T-helper 9 cell (primary cell): ENCODE results near the gene CEACAM16.
"Not testable (repeated sequence)": the region's sequence is repeated elsewhere in the genome, so short reads cannot be mapped to it uniquely, and the experiment has no call there.

Experiments
- DNase-seq: peaks from one replicate; pipeline ENCODE4 v3.0.0-alpha.2; 2020
- total RNA-seq, 2 donors: gene quantifications; one replicate each; lab custom pipeline; 2026; lab: John Stamatoyannopoulos, UW

CEACAM16 gene, protein sequence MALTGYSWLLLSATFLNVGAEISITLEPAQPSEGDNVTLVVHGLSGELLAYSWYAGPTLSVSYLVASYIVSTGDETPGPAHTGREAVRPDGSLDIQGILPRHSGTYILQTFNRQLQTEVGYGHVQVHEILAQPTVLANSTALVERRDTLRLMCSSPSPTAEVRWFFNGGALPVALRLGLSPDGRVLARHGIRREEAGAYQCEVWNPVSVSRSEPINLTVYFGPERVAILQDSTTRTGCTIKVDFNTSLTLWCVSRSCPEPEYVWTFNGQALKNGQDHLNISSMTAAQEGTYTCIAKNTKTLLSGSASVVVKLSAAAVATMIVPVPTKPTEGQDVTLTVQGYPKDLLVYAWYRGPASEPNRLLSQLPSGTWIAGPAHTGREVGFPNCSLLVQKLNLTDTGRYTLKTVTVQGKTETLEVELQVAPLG
- 0 reads per million in 2 donors for total RNA-seq

DNA sequence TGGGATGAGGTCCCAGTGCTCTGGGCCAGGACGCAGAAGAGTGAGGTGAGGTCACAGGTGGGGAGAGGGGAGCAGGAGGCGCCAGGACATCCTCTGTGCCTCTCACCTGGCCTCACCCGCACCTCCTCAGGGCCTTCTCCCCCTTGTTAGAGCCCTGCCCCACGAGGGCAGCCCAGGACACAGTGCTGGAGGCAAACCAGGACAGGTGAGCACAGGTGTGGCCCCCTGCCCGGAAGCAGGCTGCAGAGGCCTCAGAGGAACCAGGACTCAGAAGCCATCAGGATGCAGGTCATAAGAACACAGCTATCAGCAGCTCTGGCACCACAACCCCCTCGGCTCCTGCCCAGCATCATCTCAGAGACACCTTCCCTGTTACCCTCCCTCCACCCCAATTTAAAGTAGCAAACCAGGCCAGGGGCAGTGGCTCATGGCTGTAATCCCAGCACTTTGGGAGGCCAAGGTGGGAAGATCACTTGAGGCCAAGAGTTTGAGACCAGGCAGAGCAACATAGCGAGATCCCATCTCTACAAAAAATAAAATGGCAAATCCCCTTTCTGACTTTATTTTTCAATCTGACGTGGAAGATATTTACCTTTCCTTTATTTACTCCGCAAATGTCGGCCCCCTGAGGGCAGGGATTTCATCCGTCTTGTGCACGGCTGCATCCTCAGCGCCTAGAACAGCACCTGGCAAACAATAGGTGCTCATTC is at the start of gene CEACAM16:
Gene CEACAM16, plus strand, starts transcription at position 660 of the 710 bp plus-strand sequence. CDS start 2,306 bp downstream, outside the sequence.
- DNase-seq = no peak

DNA sequence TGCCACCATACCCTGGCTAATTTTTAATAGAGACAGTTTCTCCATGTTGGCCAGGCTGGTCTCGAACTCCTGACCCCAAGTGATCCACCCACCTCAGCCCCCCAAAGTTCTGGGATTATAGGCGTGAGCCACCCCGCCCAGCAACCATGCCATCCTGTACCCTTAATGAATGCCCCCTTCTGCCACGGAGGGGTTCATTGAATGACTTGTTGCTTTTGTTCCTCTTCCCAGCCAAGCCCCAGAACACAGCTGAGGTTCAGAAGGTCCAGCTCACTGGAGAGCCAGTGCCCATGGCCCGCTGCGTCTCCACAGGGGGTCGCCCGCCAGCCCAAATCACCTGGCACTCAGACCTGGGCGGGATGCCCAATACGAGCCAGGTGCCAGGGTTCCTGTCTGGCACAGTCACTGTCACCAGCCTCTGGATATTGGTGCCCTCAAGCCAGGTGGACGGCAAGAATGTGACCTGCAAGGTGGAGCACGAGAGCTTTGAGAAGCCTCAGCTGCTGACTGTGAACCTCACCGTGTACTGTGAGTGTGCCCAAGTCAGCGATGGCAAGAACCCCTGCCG is 49.3 kb upstream of the CEACAM16 start:
- no peak for DNase-seq

DNA sequence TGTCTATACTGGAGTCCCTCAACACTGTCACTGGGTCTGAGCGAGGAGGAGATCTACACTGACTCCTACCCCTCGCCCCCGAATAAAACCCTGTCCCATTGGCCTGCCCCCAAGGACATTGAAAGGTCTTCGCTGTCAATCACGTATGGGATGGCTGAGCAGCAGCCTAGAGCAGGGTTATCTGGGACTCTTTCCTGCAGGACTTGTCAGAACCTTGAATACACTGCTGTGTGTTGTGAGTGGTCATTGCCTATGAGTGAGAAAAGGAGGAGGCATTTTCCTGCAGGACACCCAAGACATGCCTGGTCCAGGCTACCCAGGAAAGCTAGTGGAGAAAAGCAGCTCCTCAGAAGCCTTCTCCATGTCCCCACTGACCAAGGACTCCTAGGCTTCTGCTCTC is 45.6 kb upstream of the CEACAM16 start:
- no peak for DNase-seq

DNA sequence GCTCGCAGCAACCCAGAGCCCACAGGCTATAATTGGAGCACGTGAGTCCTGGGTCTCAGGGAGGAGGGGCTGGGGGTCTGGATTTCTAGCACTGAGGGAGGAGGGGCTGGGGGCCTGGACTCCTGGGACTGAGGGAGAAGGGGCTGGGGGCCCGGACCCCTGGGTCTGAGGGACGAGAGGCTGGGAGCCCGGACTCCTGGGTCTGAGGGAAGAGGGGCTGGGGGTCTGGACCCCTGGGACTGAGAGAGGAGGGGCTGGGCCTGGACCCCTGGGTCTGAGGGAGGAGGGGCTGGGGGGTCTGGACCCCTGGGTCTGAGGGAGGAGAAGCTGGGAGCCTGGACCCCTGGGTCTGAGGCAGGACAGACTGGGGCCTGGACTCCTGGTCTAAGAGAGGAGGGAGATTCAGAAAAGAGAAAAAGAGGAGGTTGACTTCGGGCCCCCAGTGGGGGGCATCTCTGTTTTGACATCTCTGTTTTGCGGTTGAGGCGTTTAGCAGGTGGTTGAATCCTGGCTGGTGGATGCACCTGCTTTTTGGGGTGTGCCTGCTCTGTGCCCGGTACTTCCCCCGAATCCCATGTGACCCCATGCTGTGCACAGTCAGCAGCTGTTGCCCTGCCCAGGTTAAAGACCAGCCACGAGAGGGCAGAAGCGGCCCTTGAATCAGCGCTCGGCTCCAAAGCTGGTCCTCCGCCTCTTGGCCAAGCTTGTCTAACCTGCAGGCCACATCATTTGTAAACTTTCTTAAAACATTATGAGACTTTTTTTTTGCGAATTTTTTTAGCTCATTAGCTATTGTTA is 44.8 kb upstream of the CEACAM16 start:
- peak; percentile 45 for DNase-seq

DNA sequence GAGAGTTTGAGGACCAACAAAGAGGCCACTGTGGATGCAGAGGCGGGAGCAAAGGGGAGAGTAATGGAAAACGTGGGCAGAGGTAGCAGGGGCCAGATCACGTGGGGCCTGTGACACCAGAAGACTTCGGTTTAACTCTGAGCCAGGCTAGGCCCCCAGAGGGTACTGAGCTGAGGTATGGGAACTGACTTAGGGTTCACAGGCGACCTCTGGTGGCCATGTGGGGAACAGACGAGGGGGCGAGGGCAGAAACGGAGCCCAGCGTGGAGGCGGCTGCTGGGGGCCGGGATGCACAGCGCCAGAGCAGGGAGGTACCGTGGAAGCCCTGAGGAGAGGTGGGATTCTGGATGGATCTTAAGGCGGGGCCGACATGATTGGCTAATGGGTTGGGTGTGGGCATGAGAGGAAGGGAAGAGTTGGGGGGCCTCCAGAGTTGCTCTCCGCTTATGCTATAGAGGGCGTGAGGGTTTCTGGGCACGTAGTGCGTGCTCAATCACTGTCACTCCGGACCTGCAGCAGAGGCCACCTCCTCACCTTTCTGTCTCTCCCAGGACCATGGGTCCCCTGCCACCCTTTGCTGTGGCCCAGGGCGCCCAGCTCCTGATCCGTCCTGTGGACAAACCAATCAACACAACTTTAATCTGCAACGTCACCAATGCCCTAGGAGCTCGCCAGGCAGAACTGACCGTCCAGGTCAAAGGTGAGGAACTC is 41.6 kb upstream of the CEACAM16 start:
- peak; percentile 55 for DNase-seq

DNA sequence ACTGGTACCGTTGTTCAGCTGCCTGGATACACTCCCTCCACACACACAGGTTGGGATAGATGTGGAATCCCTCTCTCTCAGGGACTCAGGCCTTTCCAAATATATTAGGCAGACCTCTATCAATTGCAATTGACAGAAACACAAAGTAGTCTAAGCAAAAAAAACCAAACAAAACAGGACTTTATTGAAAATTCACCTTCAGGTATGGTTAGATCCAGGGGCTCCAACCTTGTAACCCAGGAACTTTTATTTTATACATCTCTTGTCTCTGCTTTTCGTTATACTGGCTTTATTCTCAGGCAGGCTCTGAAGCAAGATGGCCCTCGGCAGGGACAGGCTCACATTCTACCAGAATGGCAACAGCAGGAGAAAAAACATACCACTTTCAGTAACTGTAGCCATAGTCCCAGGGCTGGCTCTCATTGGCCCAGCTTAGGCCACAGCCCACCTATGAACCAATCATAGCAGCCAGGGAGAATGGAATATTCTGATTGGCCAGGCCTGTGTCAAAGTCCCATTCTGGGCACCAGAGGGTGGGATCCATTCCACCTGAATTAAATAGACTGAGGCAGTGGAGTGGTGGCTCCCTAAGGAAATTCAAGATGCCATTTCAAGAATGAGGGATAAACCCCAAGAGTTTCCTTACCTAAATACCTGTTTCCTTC is 40.8 kb upstream of the CEACAM16 start:
- DNase-seq = no peak

DNA sequence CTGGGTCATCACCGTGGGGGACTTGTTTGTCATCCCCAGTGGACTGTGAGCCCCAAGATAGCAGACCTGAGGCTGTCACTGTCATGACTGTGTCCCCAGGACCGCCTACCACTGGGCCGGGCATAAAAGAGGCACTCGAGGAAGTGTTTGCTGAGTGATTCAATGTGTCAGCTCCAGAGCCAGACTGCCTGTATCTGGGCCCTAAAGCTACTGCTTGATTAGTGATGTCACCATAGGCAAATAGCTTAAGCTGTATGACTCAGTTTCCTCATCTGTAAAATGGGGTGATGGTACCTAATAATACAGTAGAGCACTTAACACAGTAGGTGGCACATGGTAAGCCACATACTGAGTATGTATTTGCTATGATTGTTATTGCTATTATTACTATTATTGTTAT is 38.9 kb upstream of the CEACAM16 start:
- DNase-seq = no peak

DNA sequence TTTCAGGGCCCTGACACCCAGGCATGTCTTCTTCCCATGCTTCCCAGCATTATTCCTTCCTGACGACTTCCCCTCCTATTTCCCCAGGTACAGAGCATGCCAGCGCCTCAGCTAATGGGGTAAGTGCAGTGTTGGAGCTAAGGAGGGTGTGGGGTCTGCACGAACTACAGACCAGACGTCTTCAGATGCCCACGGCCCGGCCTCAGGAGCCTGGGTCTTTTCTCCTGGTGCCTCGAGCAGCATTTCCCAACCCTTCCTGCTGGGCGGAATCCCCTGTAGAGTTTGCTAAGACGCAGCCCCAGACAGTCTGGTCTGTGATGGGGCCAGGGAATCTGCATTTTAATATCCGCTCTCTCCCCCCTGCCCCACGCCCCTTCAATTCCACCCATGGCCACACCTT is 37.7 kb upstream of the CEACAM16 start:
- DNase-seq = no peak

DNA sequence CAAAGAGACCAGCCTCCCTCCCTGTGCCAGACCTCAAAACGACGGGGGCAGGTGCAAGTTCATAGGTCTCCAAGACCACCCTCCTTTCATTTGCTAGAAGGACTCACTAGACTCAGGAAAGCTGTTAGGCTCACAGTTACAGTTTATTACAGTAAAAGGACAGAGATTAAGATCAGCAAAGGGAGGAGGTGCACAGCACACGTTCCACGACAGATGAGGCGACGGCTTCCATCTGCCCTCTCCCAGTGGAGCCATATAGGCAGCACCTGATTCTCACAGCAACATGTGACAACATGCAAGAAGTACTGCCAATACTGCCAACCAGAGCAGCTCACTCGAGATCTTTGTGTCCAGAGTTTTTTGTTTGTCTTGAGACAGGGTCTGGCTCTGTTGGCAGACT is 37.0 kb upstream of the CEACAM16 start:
- no peak for DNase-seq

DNA sequence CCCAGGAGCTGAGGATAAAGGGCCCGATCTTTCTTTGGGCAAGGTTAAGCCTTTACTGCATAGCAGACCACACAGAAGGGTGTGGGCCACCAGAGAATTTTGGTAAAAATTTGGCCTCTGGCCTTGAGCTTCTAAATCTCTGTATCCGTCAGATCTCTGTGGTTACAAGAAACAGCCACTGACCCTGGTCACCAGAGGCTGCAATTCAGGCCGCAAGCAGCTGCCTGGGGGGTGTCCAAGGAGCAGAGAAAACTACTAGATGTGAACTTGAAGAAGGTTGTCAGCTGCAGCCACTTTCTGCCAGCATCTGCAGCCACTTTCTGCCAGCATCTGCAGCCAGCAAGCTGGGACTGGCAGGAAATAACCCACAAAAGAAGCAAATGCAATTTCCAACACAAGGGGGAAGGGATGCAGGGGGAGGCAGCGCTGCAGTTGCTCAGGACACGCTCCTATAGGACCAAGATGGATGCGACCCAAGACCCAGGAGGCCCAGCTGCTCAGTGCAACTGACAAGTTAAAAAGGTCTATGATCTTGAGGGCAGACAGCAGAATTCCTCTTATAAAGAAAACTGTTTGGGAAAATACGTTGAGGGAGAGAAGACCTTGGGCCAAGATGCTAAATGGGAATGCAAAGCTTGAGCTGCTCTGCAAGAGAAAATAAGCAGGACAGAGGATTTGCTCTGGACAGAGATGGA is 36.1 kb upstream of the CEACAM16 start:
- no peak for DNase-seq

DNA sequence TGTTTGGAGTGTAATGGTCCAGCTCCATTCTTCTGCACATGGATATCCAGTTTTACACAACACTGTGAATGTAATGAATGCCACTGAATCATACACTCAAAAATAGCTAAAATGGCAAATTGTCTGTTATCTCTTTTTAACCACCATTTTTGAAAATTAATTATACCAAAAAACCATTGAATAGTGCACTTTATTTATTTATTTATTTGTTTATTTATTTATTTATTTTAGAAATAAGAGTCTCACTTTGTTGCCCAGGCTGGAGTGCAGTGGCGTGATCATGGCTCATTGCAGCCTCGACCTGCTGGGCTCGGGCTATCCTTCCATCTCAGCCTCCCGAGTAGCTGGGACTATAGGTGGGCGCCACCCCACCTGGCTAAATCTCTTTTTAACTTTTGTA is 35.0 kb upstream of the CEACAM16 start:
- DNase-seq = no peak

DNA sequence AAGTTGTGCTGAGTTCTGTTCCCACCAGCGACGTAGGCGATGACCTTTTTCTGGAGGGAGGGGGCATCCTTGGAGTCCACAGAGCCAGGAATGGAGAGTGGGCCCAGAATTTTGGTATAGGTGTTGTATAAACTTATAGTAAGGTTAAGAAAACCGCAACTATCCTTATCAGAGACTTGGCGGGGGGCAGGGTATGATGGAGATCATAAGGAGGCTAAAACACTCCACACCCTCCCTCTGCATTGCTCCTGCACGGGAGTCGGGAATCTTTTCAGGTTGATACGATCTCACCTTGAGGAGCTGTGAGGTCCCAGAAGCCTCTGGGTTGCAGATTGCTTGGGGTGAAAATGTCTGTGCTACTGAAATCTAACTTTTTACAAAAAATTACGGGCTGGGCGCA is 34.0 kb upstream of the CEACAM16 start:
- DNase-seq = no peak

DNA sequence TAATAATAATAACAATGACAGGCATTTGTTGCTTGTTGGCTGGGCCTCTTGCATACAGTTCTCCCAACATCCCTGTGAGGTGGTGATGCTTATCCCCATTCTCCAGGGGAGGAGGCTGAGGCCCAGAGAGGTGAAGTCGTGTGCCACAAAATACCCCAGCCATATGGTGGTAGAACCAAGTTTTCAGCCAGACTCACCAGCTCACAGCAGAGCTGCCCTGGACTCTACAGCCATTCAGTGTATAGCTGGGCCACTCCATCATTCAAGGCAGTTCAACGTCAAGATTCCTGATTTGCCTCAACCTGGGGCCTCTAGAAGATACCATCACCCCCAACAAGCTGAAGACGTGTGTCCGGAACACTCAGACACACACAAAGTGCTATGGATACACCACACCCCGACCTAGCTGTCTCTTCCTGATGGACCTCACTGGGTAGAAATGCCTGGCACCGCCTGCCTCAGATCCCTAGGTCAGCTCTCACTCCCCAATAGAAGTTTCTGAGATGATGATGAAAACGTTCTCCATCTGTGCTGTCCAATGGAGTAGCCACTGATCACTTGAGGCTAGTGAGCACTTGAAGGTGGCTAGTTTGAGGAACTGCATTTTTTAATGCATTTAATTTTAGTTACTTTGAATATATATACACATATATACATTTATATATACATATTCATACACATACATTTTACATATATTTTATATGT is 31.9 kb upstream of the CEACAM16 start:
- DNase-seq = no peak

DNA sequence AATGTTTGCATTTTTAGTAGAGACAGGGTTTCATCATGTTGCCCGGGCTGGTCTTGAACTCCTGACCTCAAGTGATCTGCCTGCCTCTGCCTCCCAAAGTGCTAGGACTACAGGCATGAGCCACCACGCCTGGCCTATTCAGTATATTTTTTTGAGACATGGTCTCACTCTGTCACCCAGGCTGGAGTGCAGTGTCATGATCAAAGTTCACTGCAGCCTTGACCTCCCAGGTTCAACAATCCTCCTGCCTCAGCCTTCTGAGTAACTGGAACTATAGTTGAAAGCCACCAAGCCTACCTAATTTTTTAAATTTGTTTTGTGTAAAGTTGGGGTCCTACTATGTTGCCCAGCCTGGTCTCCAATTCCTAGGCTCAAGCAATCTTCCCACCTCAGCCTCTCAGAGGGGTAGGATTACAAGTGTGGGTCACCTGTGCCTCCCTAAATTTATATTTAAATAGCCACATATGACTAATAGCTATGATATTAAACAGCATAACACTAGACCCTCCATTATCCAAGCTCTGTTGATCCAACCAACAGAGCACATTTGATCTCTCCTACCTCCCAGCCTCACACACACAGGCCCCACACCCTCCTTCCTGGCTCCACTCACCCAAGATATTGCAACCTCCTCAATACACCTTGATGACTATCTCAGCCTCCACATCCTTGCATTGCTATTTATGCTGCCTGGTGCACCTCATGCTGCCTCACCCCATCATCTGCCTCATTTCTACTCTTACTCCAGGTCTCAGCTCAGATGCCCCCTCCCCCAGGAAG is 29.8 kb upstream of the CEACAM16 start:
- no peak for DNase-seq

DNA sequence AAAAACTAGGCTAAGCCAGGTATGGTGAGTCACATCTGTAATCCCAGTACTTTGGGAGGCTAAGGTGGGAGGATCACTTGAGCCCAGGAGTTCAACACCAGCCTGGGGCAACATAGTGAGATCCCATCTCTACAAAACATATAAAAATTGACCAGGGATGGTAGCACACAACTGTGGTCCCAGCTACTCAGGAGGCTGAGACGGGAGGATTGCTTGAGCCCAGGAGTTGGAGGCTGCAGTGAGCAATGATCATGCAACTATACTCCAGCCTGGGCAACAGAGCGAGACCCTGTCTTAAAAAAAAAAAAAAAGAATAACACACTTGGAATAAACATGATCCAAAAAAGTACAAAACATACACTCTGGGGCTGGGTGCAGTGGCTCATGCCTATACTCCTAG is 28.9 kb upstream of the CEACAM16 start:
- not testable (repeated sequence) for DNase-seq

DNA sequence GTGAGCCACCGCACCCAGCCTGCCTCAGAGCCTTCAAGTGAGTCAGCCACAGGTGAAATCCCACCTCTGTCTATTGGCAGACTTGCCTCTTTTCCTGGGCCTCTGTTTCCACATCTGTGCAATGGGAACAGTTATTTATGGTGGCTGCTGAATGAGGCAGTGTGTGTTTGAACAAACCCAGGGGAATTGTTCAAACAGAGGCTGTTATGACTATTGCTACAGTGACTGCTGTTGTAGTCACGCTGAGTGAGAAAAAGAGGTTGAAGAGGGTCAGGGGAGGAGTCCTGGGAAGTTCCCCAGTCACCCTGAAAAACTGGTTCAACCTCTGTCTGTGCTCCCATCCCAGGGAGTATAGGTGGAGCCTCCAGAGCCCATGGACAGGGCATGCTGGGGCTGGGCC is 27.6 kb upstream of the CEACAM16 start, which contains the start of gene CEACAM19:
Gene CEACAM19, plus strand, starts transcription at position 83 of the 400 bp plus-strand sequence. CDS start 450 bp downstream, outside the sequence.
- no peak for DNase-seq

DNA sequence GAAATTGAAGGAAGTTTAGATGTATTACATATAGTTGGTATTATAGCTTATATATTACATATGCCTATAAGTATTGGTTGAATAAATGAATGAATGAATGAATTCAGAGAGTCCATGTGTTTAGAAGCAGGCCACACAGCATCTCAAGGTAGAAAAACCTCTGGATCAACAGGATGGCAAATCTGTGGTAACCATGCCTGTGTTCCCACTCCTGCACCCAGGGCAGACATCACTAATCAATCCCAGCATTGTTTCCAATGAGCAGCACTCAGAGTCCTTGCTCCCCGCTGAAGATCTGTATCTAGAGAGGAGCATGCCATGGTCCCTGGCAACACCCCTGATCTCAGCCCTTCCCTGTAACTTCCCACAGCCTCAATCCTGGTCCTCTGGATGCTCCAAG is 26.7 kb upstream of the CEACAM16 start:
- no peak for DNase-seq

DNA sequence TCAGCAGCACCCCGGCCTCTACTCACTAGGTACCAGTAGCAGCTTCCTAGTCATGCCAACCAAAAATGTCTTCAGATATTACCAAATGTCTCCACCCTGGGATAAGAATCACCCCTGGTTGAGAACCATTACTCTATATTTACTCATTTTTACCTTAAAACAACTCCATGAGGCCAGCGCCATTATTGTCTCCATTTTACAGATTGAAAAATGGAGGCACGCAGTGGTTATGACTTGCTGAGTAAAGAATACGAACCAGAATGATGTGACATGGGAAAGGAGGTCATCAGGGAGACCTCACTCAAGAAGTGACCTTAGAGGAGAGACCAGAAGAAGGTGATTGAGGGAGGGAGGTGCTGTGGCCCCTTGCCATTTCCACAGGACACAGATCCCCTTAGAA is 25.4 kb upstream of the CEACAM16 start:
- DNase-seq = no peak

DNA sequence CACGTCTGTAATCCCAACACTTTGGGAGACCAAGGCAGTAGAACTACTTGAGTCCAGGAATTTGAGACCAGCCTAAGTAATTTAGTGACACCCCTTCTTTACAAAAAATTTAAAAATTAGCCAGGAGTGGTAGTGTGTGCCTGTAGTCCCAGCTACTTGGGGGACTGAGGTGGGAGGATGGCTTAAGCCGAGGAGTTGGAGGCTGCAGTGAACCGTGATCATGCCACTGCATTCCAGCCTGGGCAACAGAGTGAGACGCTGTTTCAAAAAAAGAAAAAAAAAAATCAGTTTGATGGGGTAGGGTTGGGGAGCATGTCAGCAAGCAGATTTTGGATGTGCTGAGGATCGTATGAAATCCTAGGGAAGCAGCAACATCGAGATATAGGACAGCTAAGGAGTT is 23.4 kb upstream of the CEACAM16 start:
- DNase-seq = no peak
